SK-N-SH (cell line): Measurements from ENCODE around the gene ADRA1B.

Source experiments
- CHD2 ChIP-seq: fragments of 150-350 bp; IDR thresholded peaks from 2 replicates; pipeline ENCODE4 v1.6.1; 2018; ENCODE audit warnings: low read length; ENCODE audit not compliant: partially characterized antibody
- CTCF ChIP-seq: fragments of 200-600 bp; sonication (generic); IDR thresholded peaks from 2 replicates; pipeline ENCODE4 v1.6.1; 2017; ENCODE audit warnings: antibody characterized with exemption, mild to moderate bottlenecking, moderate library complexity
- EP300 ChIP-seq, 2 experiments: IDR thresholded peaks; 2 replicates each; pipeline versions ENCODE4 v1.4.0 to v1.6.1; 2012; ENCODE audit warnings: borderline replicate concordance in 1 of 2, low read depth in 1 of 2, low read length in 1 of 2
- GABPA ChIP-seq: IDR thresholded peaks from 2 replicates; pipeline ENCODE4 v1.4.0; 2012; ENCODE audit warnings: low read depth, mild to moderate bottlenecking
- IRF3 ChIP-seq: fragments of 150-350 bp; IDR thresholded peaks from 2 replicates; pipeline ENCODE4 v1.6.1; 2016; ENCODE audit warnings: mild to moderate bottlenecking, low read depth, low read length
- JUND ChIP-seq: IDR thresholded peaks from 2 replicates; pipeline ENCODE4 v1.4.0; 2012
- MXI1 ChIP-seq: IDR thresholded peaks from 2 replicates; pipeline ENCODE4 v1.6.1; 2012; ENCODE audit warnings: mild to moderate bottlenecking, low read depth, low read length, improper control_type of control experiment
- NFIC ChIP-seq: IDR thresholded peaks from 2 replicates; pipeline ENCODE4 v1.4.0; 2012; ENCODE audit warnings: borderline replicate concordance
- POLR2AphosphoS5 ChIP-seq: IDR thresholded peaks from 2 replicates; pipeline ENCODE4 v1.6.1; 2012; ENCODE audit warnings: low read depth, low read length
- RAD21 ChIP-seq: IDR thresholded peaks from 2 replicates; pipeline ENCODE4 v1.6.1; 2012; ENCODE audit warnings: mild to moderate bottlenecking, low read length
- RFX5 ChIP-seq: IDR thresholded peaks from 2 replicates; pipeline ENCODE4 v1.6.1; 2012; ENCODE audit warnings: mild to moderate bottlenecking, improper control_type of control experiment, low read length
- SIN3A ChIP-seq: IDR thresholded peaks from 2 replicates; pipeline ENCODE4 v1.6.1; 2012; ENCODE audit warnings: low read depth, mild to moderate bottlenecking, low read length, moderate library complexity, borderline replicate concordance
- USF2 ChIP-seq: fragments of 150-350 bp; IDR thresholded peaks from 2 replicates; pipeline ENCODE4 v1.6.1; 2017; ENCODE audit warnings: antibody characterized with exemption, low read length, low read depth, borderline replicate concordance
- YY1 ChIP-seq: IDR thresholded peaks from 2 replicates; pipeline ENCODE4 v1.4.0; 2012; ENCODE audit warnings: low read depth, mild to moderate bottlenecking

GRCh38 chr5:160007514-160007913 lies 91.2 kb downstream of the ADRA1B start:
- TF ChIP-seq CTCF (no peak), YY1 (no peak), RAD21 (no peak), NFIC (no peak), EP300 (IDR thresholded peaks at IDR 0.05; ENCODE audit: borderline replicate concordance in 1 of 2, low read depth in 1 of 2, low read length in 1 of 2) (no peak), IRF3 (no peak), GABPA (no peak), JUND (no peak), USF2 (no peak), CHD2 (no peak), SIN3A (no peak), POLR2AphosphoS5 (no peak), MXI1 (no peak), RFX5 (no peak)
